Keratinocyte (primary cell): Measurements from ENCODE around the gene NR5A1. TPM values are rescaled to one million over a fixed set of nuclear protein-coding genes. Genes with fewer than 3 reads are reported as not detected.

Source experiments
- DNase-seq: peaks from one replicate; pipeline ENCODE4 v3.0.0-alpha.2; 2011; ENCODE audit warnings: low read depth, missing footprints, low spot score
- FAIRE-seq: peaks from 2 replicates; lab custom pipeline; 2011; peaks lifted over from hg19 to GRCh38; lab: Jason Lieb, UNC
- H2AFZ ChIP-seq: 2 replicates; pipeline ENCODE4 v1.6.0; 2012; ENCODE audit warnings: low read length, control low read depth, inconsistent platforms; ENCODE audit not compliant: control insufficient read depth
- H3K27ac ChIP-seq: 2 replicates; pipeline ENCODE4 v1.5.1; 2011; ENCODE audit warnings: low read length; ENCODE audit not compliant: control insufficient read depth, insufficient read depth
- H3K27me3 ChIP-seq: 3 replicates; pipeline ENCODE4 v1.6.0; 2011; ENCODE audit warnings: low read length; ENCODE audit not compliant: control insufficient read depth, insufficient read depth; ENCODE audit errors: extremely low read depth
- H3K36me3 ChIP-seq, 2 experiments: 2 replicates in 1 of 2; 3 replicates in 1 of 2; pipeline ENCODE4 v1.5.1; 2011; ENCODE audit warnings: low read length in 2 of 2, mild to moderate bottlenecking in 1 of 2; ENCODE audit not compliant: control insufficient read depth in 2 of 2, insufficient read depth in 2 of 2; ENCODE audit errors: extremely low read depth in 1 of 2
- H3K4me1 ChIP-seq: 3 replicates; pipeline ENCODE4 v1.5.1; 2011; ENCODE audit warnings: low read length; ENCODE audit not compliant: control insufficient read depth, insufficient read depth; ENCODE audit errors: extremely low read depth
- H3K4me2 ChIP-seq: 3 replicates; pipeline ENCODE4 v1.6.0; 2011; ENCODE audit warnings: low read depth, low read length; ENCODE audit not compliant: control insufficient read depth, insufficient read depth; ENCODE audit errors: extremely low read depth
- H3K4me3 ChIP-seq, 3 experiments: fragments of 200-600 bp in 1 of 3; sonication (generic) in 1 of 3; 2 replicates in 2 of 3; 3 replicates in 1 of 3; pipeline ENCODE4 v1.5.1; 2011 to 2016; ENCODE audit warnings: low read length in 3 of 3, mild to moderate bottlenecking in 3 of 3, control low read depth in 2 of 3, inconsistent platforms in 1 of 3, low read depth in 1 of 3, mixed read lengths in 1 of 3, mixed run types in 1 of 3, moderate library complexity in 1 of 3; ENCODE audit not compliant: control insufficient read depth in 2 of 3, insufficient read depth in 2 of 3; ENCODE audit errors: extremely low read depth in 1 of 3
- H3K79me2 ChIP-seq: 2 replicates; pipeline ENCODE4 v1.6.0; 2012; ENCODE audit warnings: low read length; ENCODE audit not compliant: control insufficient read depth, insufficient read depth
- H3K9ac ChIP-seq: 3 replicates; pipeline ENCODE4 v1.6.0; 2011; ENCODE audit warnings: low read length; ENCODE audit not compliant: control insufficient read depth, insufficient read depth; ENCODE audit errors: extremely low read depth
- H3K9me1 ChIP-seq: 3 replicates; pipeline ENCODE4 v1.6.0; 2011; ENCODE audit warnings: low read length; ENCODE audit not compliant: control insufficient read depth, insufficient read depth; ENCODE audit errors: extremely low read depth
- H3K9me3 ChIP-seq: 2 replicates; pipeline ENCODE4 v1.5.1; 2012; ENCODE audit warnings: low read depth, low read length; ENCODE audit not compliant: control insufficient read depth
- H4K20me1 ChIP-seq: 3 replicates; pipeline ENCODE4 v1.6.0; 2011; ENCODE audit warnings: low read length; ENCODE audit not compliant: control insufficient read depth, insufficient read depth; ENCODE audit errors: extremely low read depth
- CTCF ChIP-seq, 3 experiments: IDR thresholded peaks in 1 of 3; conservative IDR thresholded peaks in 1 of 3; optimal IDR thresholded peaks in 1 of 3; 2 replicates in 2 of 3; 3 replicates in 1 of 3; pipeline versions ENCODE3 to v1.5.1; 2011; ENCODE audit warnings: low read length in 3 of 3, mild to moderate bottlenecking in 3 of 3, moderate library complexity in 2 of 3, control low read depth in 1 of 3, inconsistent platforms in 1 of 3; ENCODE audit not compliant: insufficient read depth in 2 of 3; ENCODE audit errors: extremely low read depth in 1 of 3
- EZH2 ChIP-seq: IDR thresholded peaks from one replicate; pipeline ENCODE4 v1.6.1; 2012; ENCODE audit warnings: inconsistent platforms, mild to moderate bottlenecking, low read length, moderate library complexity
- dilution Hi-C: fragments of 300-500 bp; cut with MboI; formaldehyde crosslinking; loops from one replicate; pipeline ENCODE4 v1.7.0; 2020; ENCODE audit warnings: low sequenced_read_pairs; ENCODE audit not compliant: extremely low pct_ligation_motif_present
- polyA plus RNA-seq, 5 experiments: library from polyadenylated mRNA; depleted of rRNA in 3 of 5; stranded (reverse) in 3 of 5; stranded (forward) in 1 of 5; unstranded in 1 of 5; fragments of >200 nt; gene quantifications; 1 replicate in 1 of 5; 2 replicates in 3 of 5; 3 replicates in 1 of 5; pipeline versions ENCODE4 v1.2.1 to v1.2.3, GENCODE V29; 2011 to 2012; ENCODE audit warnings: missing spikeins in 2 of 5, low read depth in 1 of 5, low replicate concordance in 1 of 5

Gene NR5A1
- polyA plus RNA-seq, 1 donor (not counting 4 experiments of a cell fraction or from before 2014, with no cell fraction given): not detected

GRCh38 chr9:124438091-124438490 is 69.1 kb downstream of the NR5A1 start:
- DNase-seq (no peak), FAIRE-seq (no peak)
- no peaks in the 10 kb centered on the region for H3K79me2 ChIP-seq
- H3K9me3 ChIP-seq: no peaks in the 10 kb centered on the region
- H3K27ac ChIP-seq: no peak overlapping the region
- TF ChIP-seq EZH2: no peak
- no peak for TF ChIP-seq CTCF (optimal IDR thresholded peaks at IDR 0.05 in 1 of 3, IDR thresholded peaks at IDR 0.05 in 1 of 3, conservative IDR thresholded peaks at IDR 0.05 in 1 of 3; ENCODE audit: extremely low read depth in 1 of 3, insufficient read depth in 2 of 3, low read length in 3 of 3)
- no peaks in the 10 kb centered on the region for H3K36me3 ChIP-seq
- dilution Hi-C loops: no loop called here
- H4K20me1 ChIP-seq: no peaks in the 10 kb centered on the region
- no peaks in the 10 kb centered on the region for H3K9me1 ChIP-seq
- H2AFZ ChIP-seq: no peak overlapping the region
- no peak overlapping the region for H3K4me2 ChIP-seq
- no peak overlapping the region for H3K4me3 ChIP-seq
- H3K4me1 ChIP-seq: peaks cover 12% of the 10 kb centered on the region
- H3K27me3 ChIP-seq: no peaks in the 10 kb centered on the region
- no peak overlapping the region for H3K9ac ChIP-seq

DNA sequence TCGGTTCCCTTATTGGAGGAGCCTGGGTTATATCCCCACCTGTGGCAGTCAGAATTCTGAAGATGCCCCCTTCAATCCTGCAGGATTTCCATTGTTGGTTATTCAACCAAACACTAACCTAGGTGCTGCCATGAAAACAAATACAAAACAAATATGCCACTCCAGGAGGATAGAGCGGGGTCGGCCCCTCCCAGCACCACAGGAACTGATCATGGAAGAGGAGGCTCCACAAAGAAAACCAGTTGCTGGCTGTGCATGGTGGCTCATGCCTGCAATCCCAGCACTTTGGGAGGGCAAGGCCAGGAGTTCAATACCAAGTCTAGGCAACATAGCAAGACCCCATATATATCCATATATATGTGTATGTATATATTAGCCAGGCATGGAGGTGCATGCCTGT is 70.1 kb downstream of the NR5A1 start:
- Histone ChIP-seq H3K79me2 (no peaks in the 10 kb centered on the region), H3K27me3 (no peaks in the 10 kb centered on the region), H4K20me1 (no peaks in the 10 kb centered on the region), H3K9ac (no peak overlapping the region), H3K9me1 (no peaks in the 10 kb centered on the region), H3K4me1 (peaks cover 12% of the 10 kb centered on the region), H2AFZ (no peak overlapping the region), H3K27ac (no peak overlapping the region), H3K4me3 (no peak overlapping the region), H3K36me3 (no peaks in the 10 kb centered on the region), H3K4me2 (no peak overlapping the region), H3K9me3 (no peaks in the 10 kb centered on the region)
- no peak for TF ChIP-seq CTCF (optimal IDR thresholded peaks at IDR 0.05 in 1 of 3, IDR thresholded peaks at IDR 0.05 in 1 of 3, conservative IDR thresholded peaks at IDR 0.05 in 1 of 3; ENCODE audit: extremely low read depth in 1 of 3, insufficient read depth in 2 of 3, low read length in 3 of 3)
- TF ChIP-seq EZH2: no peak
- dilution Hi-C loops: no loop called here
- FAIRE-seq (no peak), DNase-seq (no peak)
